VCaP (cell line): ENCODE results near the gene BAIAP2L1.

Source experiments
- H3K27ac ChIP-seq: fragments of 450-650 bp; 2 replicates; pipeline ENCODE4 v1.5.1; 2017
- TF ChIP-seq, protein P1 (sequence below): fragments of 450-650 bp; conservative IDR thresholded peaks from 2 replicates; pipeline ENCODE4 v1.5.1; 2017; ENCODE audit warnings: mild to moderate bottlenecking, moderate library complexity

The BAIAP2L1 gene

DNA sequence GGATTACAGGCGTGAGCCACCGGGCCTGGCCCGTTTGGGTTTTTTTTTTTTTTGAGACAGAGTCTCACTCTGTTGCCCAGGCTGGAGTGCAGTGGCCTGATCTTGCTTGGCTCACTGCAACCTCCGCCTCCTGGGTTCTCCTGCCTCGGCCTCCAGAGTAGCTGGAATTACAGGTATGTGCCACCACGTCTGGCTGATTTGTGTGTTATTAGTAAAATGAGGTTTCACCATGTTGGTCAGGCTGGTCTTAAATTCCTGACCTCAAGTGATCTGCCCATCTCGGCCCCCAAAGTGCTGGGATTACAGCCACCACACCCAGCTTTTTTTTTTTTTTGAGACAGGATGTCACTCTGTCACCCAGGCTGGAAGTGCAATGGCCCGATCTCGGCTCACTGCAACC is 5.9 kb upstream of the BAIAP2L1 start:
- peak overlapping the region; percentile 96; the same call in 1 of the 2 replicates for H3K27ac ChIP-seq
- TF ChIP-seq, protein P1, sequence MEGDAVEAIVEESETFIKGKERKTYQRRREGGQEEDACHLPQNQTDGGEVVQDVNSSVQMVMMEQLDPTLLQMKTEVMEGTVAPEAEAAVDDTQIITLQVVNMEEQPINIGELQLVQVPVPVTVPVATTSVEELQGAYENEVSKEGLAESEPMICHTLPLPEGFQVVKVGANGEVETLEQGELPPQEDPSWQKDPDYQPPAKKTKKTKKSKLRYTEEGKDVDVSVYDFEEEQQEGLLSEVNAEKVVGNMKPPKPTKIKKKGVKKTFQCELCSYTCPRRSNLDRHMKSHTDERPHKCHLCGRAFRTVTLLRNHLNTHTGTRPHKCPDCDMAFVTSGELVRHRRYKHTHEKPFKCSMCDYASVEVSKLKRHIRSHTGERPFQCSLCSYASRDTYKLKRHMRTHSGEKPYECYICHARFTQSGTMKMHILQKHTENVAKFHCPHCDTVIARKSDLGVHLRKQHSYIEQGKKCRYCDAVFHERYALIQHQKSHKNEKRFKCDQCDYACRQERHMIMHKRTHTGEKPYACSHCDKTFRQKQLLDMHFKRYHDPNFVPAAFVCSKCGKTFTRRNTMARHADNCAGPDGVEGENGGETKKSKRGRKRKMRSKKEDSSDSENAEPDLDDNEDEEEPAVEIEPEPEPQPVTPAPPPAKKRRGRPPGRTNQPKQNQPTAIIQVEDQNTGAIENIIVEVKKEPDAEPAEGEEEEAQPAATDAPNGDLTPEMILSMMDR: no peak

DNA sequence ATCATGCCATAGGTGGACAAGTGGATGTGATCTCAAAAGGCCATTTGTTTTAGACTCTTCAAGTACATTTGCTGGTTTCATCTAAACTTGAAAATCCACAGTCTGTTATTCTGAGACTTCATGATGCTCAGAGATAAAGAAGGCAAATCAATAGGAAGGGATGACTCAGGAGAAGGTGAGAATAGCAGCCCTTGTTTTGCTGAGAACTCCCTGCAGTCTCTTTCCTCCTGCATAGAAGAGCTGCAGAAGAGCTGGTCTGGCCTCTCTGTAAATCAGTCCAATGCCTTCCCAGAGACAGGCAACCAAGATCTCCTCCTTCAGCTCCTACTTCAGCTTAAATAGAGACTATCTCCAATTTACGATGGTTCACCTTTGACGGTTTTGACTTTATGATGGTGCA is 4.0 kb upstream of the BAIAP2L1 start:
- peak overlapping the region; percentile 21 for H3K27ac ChIP-seq

DNA sequence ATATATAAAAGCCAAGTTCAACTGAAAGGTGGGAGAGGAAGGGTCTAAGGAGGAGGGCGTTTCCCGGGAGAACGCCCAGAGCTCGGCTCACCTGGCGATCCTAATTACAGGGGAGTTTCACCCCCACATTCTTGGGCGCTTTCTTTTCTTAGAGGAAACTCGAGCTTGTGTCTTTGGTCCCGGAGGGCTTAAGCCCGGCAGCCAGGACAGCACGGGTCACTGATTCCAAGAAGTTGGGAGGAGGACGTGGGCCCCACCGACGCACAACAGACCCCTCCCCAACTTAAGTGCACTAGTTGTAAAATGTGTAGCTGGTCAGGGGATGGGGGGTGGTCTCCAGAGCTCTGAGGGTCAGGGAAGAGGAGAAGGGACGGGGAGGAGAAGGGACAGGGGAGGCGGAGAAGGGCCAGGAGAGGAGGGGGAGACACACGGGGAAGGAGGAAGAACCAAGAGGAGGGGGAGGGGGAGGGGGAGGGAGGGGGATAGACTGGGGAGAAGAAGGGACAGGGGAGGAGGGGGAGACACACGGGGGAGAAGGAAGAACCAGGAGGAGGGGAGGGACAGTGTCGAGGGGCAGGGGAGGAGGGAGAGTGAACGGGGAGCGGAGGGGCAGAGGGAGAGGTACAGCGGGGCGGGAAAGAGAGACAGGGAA is 874 bp downstream of the BAIAP2L1 start:
- H3K27ac ChIP-seq: peak overlapping the region; percentile 90
- TF ChIP-seq, protein P1: no peak

More for the DNA sequence above, 4.0 kb upstream of the BAIAP2L1 start:
- TF ChIP-seq, protein P1: no peak

DNA sequence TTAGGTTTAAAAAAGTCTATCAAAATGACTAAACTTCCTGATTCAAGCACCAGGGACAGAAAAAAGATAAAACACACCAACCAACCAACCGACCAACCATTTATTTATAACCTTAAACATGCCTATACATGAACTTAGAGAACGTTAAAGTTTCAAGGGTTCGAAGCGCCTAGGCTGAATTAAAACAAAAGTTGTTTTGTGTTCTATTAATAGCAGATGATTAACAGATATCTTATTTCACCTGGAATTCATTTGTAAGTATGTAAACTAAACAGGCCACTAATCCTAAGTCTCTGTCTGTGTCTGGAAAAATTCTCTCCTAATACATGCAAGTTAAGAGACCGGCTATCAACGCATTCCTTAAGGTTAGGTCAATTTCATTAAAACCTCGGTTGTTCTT is 1.4 kb downstream of the BAIAP2L1 start:
- TF ChIP-seq, protein P1: no peak
- peak overlapping the region; percentile 90 for H3K27ac ChIP-seq

DNA sequence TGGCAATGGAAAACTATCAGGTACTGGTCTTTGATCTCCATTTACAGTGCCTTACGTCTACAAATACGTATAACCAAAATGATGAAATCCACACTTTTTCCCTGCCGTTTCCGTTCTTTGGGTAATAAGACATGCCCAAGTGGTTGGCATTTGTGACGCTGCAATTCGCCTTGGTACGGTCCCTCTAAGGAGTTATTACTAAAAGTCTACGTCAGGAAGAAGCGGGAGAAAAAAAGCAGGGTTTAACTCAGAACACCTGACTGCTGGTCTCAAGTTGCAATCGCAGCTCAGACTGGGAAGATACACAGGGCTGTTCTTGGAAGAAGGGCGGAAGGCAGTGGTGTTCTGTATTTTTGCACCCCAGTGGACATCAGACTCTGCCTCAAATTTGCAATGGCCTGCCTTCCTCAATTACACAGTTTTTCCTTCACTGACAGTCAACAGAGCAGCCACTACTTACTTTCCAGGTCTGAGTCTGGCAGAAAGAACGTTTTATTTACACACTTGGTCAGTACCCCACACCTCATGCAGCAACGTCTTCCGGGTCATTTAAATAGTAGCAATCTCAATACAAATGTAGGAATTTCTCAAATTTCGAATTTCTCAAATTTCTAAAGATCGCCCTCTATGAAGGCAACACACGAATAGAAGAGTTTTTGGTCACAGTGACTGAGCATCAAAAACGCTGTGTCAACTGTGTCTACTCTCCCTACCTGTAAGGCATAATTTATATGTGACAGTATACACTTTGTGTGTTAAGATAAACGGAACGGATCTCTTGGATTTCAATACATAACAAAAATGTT is 2.1 kb downstream of the BAIAP2L1 start:
- peak overlapping the region; percentile 90 for H3K27ac ChIP-seq
- TF ChIP-seq, protein P1: 0 out of 2 replicates have a peak, but pooled peaks have one; percentile 9

DNA sequence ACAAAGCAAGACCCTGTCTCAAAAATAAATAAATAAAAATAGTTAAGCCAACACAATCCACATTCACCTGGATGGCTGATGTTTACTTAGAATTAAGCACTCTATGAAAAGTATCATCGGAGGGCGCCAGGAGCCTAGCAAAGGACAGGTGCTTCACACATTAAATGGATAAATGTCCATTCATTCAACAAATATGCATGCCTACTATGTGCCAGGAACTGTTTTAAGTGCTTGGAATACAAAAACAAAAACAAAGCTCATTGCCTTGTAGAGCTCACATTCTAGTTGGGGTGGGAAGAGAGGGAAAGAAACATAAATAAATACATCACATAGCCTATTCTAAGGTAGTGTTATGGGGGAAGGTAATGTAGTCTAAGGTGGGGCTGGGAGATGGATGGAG is 4.1 kb downstream of the BAIAP2L1 start:
- H3K27ac ChIP-seq: no peak overlapping the region; the same call in 1 of the 2 replicates
- TF ChIP-seq, protein P1: no peak

DNA sequence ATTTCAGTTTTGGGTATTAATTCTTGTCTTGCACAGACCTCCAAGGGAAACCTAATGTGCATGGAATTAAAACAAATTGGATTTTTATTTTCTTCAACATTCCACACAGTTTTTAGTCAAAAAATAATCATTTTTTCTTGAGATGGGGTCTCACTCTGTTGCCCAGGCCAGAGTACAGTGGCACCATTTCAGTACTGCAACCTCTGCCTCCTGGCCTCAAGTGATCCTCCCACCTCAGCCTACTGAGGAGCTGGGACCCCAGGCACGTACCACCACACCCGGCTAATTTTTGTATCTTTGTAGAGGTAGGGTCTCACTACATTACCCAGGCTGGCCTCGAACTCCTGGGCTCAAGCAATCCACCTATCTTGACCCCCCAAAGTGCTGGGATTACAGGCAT is 4.9 kb downstream of the BAIAP2L1 start:
- TF ChIP-seq, protein P1: no peak

More for the DNA sequence above, 4.9 kb downstream of the BAIAP2L1 start:
- H3K27ac ChIP-seq: no peak overlapping the region
